A549 (cell line): ENCODE results near the gene POLR3GL. TPM values are rescaled to one million over a fixed set of nuclear protein-coding genes. Genes with fewer than 3 reads are reported as not detected.

ENCODE experiments used
- ATAC-seq, 2 experiments: fragments of 200-7000 bp in 1 of 2; fragments of >200 bp in 1 of 2; cut with Nextera tagmentation in 1 of 2; cut with Tn5 transposase in 1 of 2; 3 replicates each; pipeline versions ENCODE4 v1.8.0 to v1.9.1; 2018 to 2020; ENCODE audit warnings: mild to moderate bottlenecking in 1 of 2, moderate library complexity in 1 of 2
- CTCF ChIA-PET: fragments of 300-600 bp; sonication (Branson Sonifier 250); formaldehyde crosslinking; extraction: SDS; loops from one replicate; lab custom pipeline; 2021; ENCODE audit warnings: antibody characterized with exemption, inconsistent platforms; lab: Yijun Ruan, JAX
- POLR2A ChIA-PET: fragments of 350-600 bp; formaldehyde crosslinking; extraction: SDS; loops from one replicate; lab custom pipeline; 2021; ENCODE audit warnings: antibody characterized with exemption, inconsistent platforms; lab: Yijun Ruan, JAX
- DNase-seq, 2 experiments: peaks; one replicate each; pipeline versions ENCODE4 v3.0.0 to v3.0.0-alpha.2; 2011 to 2016; ENCODE audit warnings: low read depth in 1 of 2, low spot score in 1 of 2
- FAIRE-seq: peaks from 2 replicates; lab custom pipeline; 2011; peaks lifted over from hg19 to GRCh38; lab: Jason Lieb, UNC
- H3K27ac ChIP-seq, 2 experiments: fragments of >200 bp; sonication (Bioruptor Twin); formaldehyde crosslinking; 3 replicates each; pipeline ENCODE4 v1.5.1; 2016 to 2017
- H3K4me1 ChIP-seq: fragments of >200 bp; sonication (Bioruptor Twin); formaldehyde crosslinking; 3 replicates; pipeline ENCODE4 v1.6.1; 2016
- H3K4me2 ChIP-seq: fragments of >200 bp; sonication (Bioruptor Twin); formaldehyde crosslinking; 3 replicates; pipeline ENCODE4 v1.6.1; 2016
- H3K4me3 ChIP-seq: fragments of >200 bp; sonication (Bioruptor Twin); formaldehyde crosslinking; 3 replicates; pipeline ENCODE4 v1.5.1; 2016
- H3K9me3 ChIP-seq: fragments of >200 bp; sonication (Bioruptor Twin); formaldehyde crosslinking; 3 replicates; pipeline ENCODE4 v1.6.1; 2016
- BCL3 ChIP-seq: fragments of >200 bp; sonication (Bioruptor Twin); formaldehyde crosslinking; IDR thresholded peaks from 3 replicates; pipeline ENCODE4 v1.6.1; 2016
- BHLHE40 ChIP-seq: IDR thresholded peaks from 2 replicates; pipeline ENCODE4 v1.6.1; 2012; ENCODE audit warnings: low read depth, low read length, inconsistent platforms
- CHD2 ChIP-seq: fragments of 150-350 bp; IDR thresholded peaks from 2 replicates; pipeline ENCODE4 v1.6.1; 2014; ENCODE audit warnings: low read length; ENCODE audit not compliant: partially characterized antibody
- EHMT2 ChIP-seq: fragments of 200-600 bp; sonication (generic); IDR thresholded peaks from 2 replicates; pipeline ENCODE4 v1.6.1; 2016; ENCODE audit warnings: antibody characterized with exemption, low read depth, mild to moderate bottlenecking, moderate library complexity
- FOSL2 ChIP-seq, 2 experiments: fragments of 450-650 bp in 1 of 2; fragments of >200 bp in 1 of 2; sonication (Bioruptor Twin) in 1 of 2; formaldehyde crosslinking; IDR thresholded peaks; 2 replicates each; pipeline versions ENCODE4 v1.5.0 to v1.6.1; 2016 to 2020; ENCODE audit warnings: mild to moderate bottlenecking in 1 of 2, moderate library complexity in 1 of 2
- HES2 ChIP-seq: fragments of >200 bp; sonication (Bioruptor Twin); formaldehyde crosslinking; IDR thresholded peaks from 2 replicates; pipeline ENCODE4 v1.6.1; 2016
- MAX ChIP-seq: IDR thresholded peaks from 2 replicates; pipeline ENCODE4 v1.6.1; 2012
- NR3C1 ChIP-seq: fragments of >200 bp; sonication (Bioruptor Twin); formaldehyde crosslinking; IDR thresholded peaks from 3 replicates; pipeline ENCODE4 v1.6.1; 2017
- PBX3 ChIP-seq: IDR thresholded peaks from 2 replicates; pipeline ENCODE4 v1.6.1; 2012
- PHF8 ChIP-seq: fragments of 200-600 bp; sonication (generic); IDR thresholded peaks from 2 replicates; pipeline ENCODE4 v1.6.1; 2016; ENCODE audit warnings: low read depth, mild to moderate bottlenecking, antibody characterized with exemption, moderate library complexity, borderline replicate concordance
- POLR2A ChIP-seq: IDR thresholded peaks from 2 replicates; pipeline ENCODE4 v1.6.1; 2012; ENCODE audit warnings: mild to moderate bottlenecking, low read length
- RAD21 ChIP-seq, 2 experiments: fragments of >200 bp in 1 of 2; sonication (Bioruptor Twin) in 1 of 2; formaldehyde crosslinking in 1 of 2; IDR thresholded peaks in 1 of 2; conservative IDR thresholded peaks in 1 of 2; 2 replicates in 1 of 2; 3 replicates in 1 of 2; pipeline ENCODE4 v1.6.1; 2012 to 2018; ENCODE audit warnings: inconsistent platforms in 1 of 2
- RARB ChIP-seq: fragments of 250-450 bp; sonication (Bioruptor Pico); IDR thresholded peaks from 2 replicates; pipeline ENCODE4 v1.8.0; 2021; ENCODE audit warnings: mild to moderate bottlenecking, moderate library complexity
- RNF2 ChIP-seq: fragments of 200-600 bp; sonication (generic); IDR thresholded peaks from 2 replicates; pipeline ENCODE4 v1.6.1; 2016; ENCODE audit warnings: low read depth, mild to moderate bottlenecking, antibody characterized with exemption, moderate library complexity, borderline replicate concordance
- USF2 ChIP-seq: fragments of 450-650 bp; IDR thresholded peaks from 2 replicates; pipeline ENCODE4 v1.6.1; 2014; ENCODE audit warnings: antibody characterized with exemption
- ZFP36 ChIP-seq: fragments of 450-650 bp; IDR thresholded peaks from 2 replicates; pipeline ENCODE4 v1.6.1; 2014; ENCODE audit warnings: borderline replicate concordance; ENCODE audit not compliant: partially characterized antibody
- WGBS: methylation state at CpG from one replicate; pipeline ENCODE4 v1.1.6; 2017; ENCODE audit errors: missing lambda C conversion rate; 5-methylcytosine and 5-hydroxymethylcytosine counted together
- polyA plus RNA-seq, 4 experiments: library from polyadenylated mRNA; depleted of rRNA in 3 of 4; stranded (reverse); fragments of >200 nt; fragmentation: RNase III in 1 of 4; extraction: RNeasy Plus Mini Kit Qiagen cat#74134 plus additional on column Dnase treatment in 1 of 4; gene quantifications; 2 replicates in 3 of 4; 3 replicates in 1 of 4; pipeline ENCODE4 v1.2.3, GENCODE V29; 2011 to 2017

Gene POLR3GL
- polyA plus RNA-seq, 2 of the 4 experiments (the other 2 are of a cell fraction) = 12.6 to 15.7 TPM

- FAIRE-seq = no peak
- TF ChIP-seq BCL3 (no peak), USF2 (no peak), PBX3 (no peak), BHLHE40 (no peak), CHD2 (no peak), EHMT2 (no peak), NR3C1 (no peak), MAX (no peak), ZFP36 (no peak), RNF2 (no peak)
Observed at GRCh38 chr1:145956361-145956760, 8.1 kb upstream of the POLR3GL start.

GRCh38 chr1:145956781-145957442 is 7.6 kb upstream of the POLR3GL start:
- TF ChIP-seq USF2 = no peak
- no peak for TF ChIP-seq PHF8
- no peak for TF ChIP-seq RARB
- no peak for TF ChIP-seq HES2
- no peak for TF ChIP-seq RNF2
- no peak for TF ChIP-seq FOSL2 (IDR thresholded peaks at IDR 0.05)
- TF ChIP-seq FOSL2 (CRISPR knock-in tag; IDR thresholded peaks at IDR 0.05) = no peak
- TF ChIP-seq MAX = no peak
- TF ChIP-seq RAD21 (conservative IDR thresholded peaks at IDR 0.05 in 1 of 2, IDR thresholded peaks at IDR 0.05 in 1 of 2) = no peak
- no peak for TF ChIP-seq POLR2A
- H3K4me2 ChIP-seq = peak overlapping the region; percentile 95
- no peaks in the 10 kb centered on the region for H3K9me3 ChIP-seq
- FAIRE-seq = no peak
- POLR2A ChIA-PET = interaction anchor here (0.8 to 3.8 kb wide), 7 partner anchors 15 to 111 kb away, joined by 3 to 62 read pairs (median 9); partner anchors contain the start of genes NUDT17, PEX11B, PIAS3 and RBM8A
- CTCF ChIA-PET = interaction anchor here (0.6 to 4.1 kb wide), 6 partner anchors 10 to 47 kb away, joined by 3 to 18 read pairs (median 11); partner anchors contain the start of genes ITGA10 and RBM8A
- H3K4me3 ChIP-seq = peak overlapping the region; percentile 68
- H3K27ac ChIP-seq = peak overlapping the region; percentile 91 to 97
- 8% methylated on average over 3 of the region's 3 CpGs for WGBS
- H3K4me1 ChIP-seq = peaks cover 36% of the 10 kb centered on the region
- no peak for DNase-seq
- ATAC-seq = no peak

More at GRCh38 chr1:145956361-145956760, 8.1 kb upstream of the POLR3GL start:
- no peak for ATAC-seq
- Histone ChIP-seq H3K4me3 (peak overlapping the region; percentile 68), H3K4me2 (peak overlapping the region; percentile 95), H3K9me3 (no peaks in the 10 kb centered on the region), H3K27ac (peak overlapping the region; percentile 91 to 97; a peak in 5 of 6 replicates), H3K4me1 (peaks cover 30% of the 10 kb centered on the region)
- POLR2A ChIA-PET = interaction anchor here (0.6 kb wide), 1 partner anchor 73 kb away, joined by 5 read pairs; no protein-coding TSS in a partner anchor
- CTCF ChIA-PET = interaction anchor here (0.9 to 4.1 kb wide), 5 partner anchors 12 to 65 kb away, joined by 3 to 18 read pairs (median 11); partner anchors contain the start of genes ITGA10 and RBM8A
- DNase-seq = no peak
